Measurements from ENCODE around the gene RAD51B.

DNA sequence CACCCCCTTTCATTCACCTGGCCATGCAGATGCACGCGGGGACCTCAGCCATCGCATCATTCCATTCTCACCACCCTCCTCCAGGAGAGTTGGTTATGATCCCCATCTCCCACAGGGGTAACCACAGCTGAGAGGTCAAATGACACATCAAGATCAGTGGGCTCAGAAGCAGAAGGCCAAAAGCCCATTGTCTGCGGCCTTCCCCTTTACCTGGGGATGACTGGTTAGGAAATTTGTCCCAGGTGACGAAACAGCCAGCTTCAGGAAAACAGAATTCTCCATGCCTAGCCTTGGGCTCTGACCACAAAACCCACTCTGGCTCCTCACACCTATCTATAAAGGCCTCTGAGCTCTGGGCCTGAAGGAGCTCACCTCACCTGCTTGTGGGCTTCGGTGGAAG is 937.2 kb downstream of the RAD51B start:
- no peak for TF ChIP-seq EZH2 (IDR thresholded peaks at IDR 0.05; ENCODE audit: low read length, missing control alignments)
- TF ChIP-seq, protein P1, sequence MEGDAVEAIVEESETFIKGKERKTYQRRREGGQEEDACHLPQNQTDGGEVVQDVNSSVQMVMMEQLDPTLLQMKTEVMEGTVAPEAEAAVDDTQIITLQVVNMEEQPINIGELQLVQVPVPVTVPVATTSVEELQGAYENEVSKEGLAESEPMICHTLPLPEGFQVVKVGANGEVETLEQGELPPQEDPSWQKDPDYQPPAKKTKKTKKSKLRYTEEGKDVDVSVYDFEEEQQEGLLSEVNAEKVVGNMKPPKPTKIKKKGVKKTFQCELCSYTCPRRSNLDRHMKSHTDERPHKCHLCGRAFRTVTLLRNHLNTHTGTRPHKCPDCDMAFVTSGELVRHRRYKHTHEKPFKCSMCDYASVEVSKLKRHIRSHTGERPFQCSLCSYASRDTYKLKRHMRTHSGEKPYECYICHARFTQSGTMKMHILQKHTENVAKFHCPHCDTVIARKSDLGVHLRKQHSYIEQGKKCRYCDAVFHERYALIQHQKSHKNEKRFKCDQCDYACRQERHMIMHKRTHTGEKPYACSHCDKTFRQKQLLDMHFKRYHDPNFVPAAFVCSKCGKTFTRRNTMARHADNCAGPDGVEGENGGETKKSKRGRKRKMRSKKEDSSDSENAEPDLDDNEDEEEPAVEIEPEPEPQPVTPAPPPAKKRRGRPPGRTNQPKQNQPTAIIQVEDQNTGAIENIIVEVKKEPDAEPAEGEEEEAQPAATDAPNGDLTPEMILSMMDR (conservative IDR thresholded peaks at IDR 0.05 in 1 of 2, IDR thresholded peaks at IDR 0.05 in 1 of 2; ENCODE audit: low read depth in 1 of 2, low read length in 2 of 2) = no peak
